Sigmoid colon (tissue), 4 donors: ENCODE results near the gene PTCD2.

Experiments
- CTCF ChIP-seq, 4 experiments: fragments of 450-650 bp in 3 of 4; fragments of 200-600 bp in 1 of 4; IDR thresholded peaks; one replicate each; pipeline ENCODE4 v1.5.1; 2016 to 2019; ENCODE audit warnings: antibody characterized with exemption in 4 of 4, mild to moderate bottlenecking in 3 of 4, moderate library complexity in 2 of 4
- EP300 ChIP-seq, 4 donors: sonication (generic); formaldehyde crosslinking; IDR thresholded peaks; one replicate each; pipeline ENCODE4 v1.6.1; 2017; ENCODE audit warnings: antibody characterized with exemption in 4 of 4
- POLR2A ChIP-seq, 2 donors: fragments of 450-650 bp; IDR thresholded peaks; one replicate each; pipeline ENCODE4 v1.6.1; 2016; ENCODE audit warnings: antibody characterized with exemption in 2 of 2, mild to moderate bottlenecking in 2 of 2, moderate library complexity in 2 of 2
- POLR2AphosphoS5 ChIP-seq, 4 donors: sonication (generic); formaldehyde crosslinking; IDR thresholded peaks; one replicate each; pipeline ENCODE4 v1.6.1; 2017; ENCODE audit warnings: antibody characterized with exemption in 4 of 4

GRCh38 chr5:72307573-72307967, 12.6 kb upstream of the PTCD2 start:
- TF ChIP-seq EP300 (IDR thresholded peaks at IDR 0.05): no peak
- no peak for TF ChIP-seq CTCF (IDR thresholded peaks at IDR 0.05)
- no peak for TF ChIP-seq POLR2AphosphoS5 (IDR thresholded peaks at IDR 0.05)
- no peak for TF ChIP-seq POLR2A (IDR thresholded peaks at IDR 0.05)
